Measurements from ENCODE around the gene MEA1.

Gene MEA1

DNA sequence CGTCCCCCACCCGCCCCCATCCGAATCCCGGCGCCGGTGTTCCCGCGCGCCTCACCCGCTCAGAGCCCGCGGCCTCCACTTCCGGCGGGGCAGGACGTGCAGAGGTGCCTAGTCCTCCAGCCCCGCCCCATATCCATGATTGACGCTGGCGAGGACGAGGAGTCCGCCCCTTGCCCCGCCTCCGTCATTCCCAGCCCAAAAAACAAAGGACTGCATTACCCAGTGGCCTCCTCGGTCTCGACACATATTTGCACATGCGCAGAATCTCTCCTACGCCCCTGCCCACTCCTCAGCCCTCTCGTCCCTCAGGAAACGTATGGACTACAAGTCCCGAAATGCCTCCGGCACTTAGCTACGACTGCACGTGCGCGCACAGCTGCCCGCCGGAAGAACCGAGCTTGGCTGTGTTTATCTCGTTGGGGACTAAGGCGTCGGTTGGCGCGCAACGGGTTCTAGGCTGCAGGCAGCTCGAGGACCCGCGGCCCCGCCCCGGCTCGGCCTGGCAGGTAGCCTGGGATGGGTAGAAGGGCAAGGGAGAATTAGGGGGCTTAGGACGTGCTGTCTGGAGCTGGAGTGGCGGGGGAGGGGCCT lies at the start of gene MEA1, which contains the start of gene KLHDC3:
Gene MEA1, minus strand, starts transcription at position 104 of the 591 bp plus-strand sequence. CDS start 133 bp downstream, outside the sequence.
Gene KLHDC3, plus strand, starts transcription at position 407 of the 591 bp plus-strand sequence. CDS start 2,944 bp downstream, outside the sequence.
- peak; percentile 97 to 100 for DNase-seq (ENCODE audit: low read depth in 1 of 2, low spot score in 1 of 2)
- TF ChIP-seq JUND (IDR thresholded peaks at IDR 0.05; ENCODE audit: low read depth): no peak
- in situ Hi-C loops (cut with HindIII; ENCODE audit: low pct_unique_long_range_greater_than_20kb, low sequenced_read_pairs): no loop called here

DNA sequence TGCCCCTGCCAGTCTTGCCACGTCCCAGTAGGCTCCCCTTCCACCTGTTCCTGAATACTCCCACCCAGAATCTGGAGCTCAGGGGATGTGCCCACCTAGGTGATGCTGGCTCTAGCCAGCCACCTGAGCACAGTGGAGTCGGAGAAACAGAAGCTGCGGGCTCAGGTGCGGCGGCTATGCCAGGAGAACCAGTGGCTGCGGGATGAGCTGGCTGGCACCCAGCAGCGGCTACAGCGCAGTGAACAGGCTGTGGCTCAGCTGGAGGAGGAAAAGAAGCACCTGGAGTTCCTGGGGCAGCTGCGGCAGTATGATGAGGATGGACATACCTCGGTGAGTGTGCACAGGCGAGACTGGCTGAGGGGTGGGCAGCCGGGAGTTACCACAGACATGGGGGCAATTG lies 49.1 kb upstream of the MEA1 start:
- no peak for TF ChIP-seq JUND (IDR thresholded peaks at IDR 0.05; ENCODE audit: low read depth)
- no peak for DNase-seq (ENCODE audit: low read depth in 1 of 2, low spot score in 1 of 2)
- in situ Hi-C loops (cut with HindIII; ENCODE audit: low pct_unique_long_range_greater_than_20kb, low sequenced_read_pairs): no loop called here

DNA sequence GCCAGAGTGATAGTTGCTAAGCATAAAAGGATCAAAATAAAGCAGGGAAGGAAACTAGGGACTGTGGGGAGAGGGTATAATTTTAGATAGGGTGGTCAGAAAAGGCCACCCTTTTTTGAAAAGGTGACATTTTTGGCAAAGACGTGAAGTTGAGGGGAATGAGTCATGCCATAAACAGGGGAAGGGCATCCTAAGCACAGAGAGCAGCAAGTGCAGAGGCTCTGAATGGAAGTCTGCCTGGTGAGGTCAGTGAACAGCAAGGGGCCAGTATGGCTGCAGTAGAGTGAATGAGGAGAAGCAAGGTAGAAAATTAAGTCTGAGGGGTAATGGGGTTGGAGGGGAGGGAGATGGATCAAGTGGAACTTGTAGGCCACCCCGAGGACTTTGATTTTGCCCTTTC lies 48.1 kb upstream of the MEA1 start:
- no peak for TF ChIP-seq JUND (IDR thresholded peaks at IDR 0.05; ENCODE audit: low read depth)
- in situ Hi-C loops (cut with HindIII; ENCODE audit: low pct_unique_long_range_greater_than_20kb, low sequenced_read_pairs): no loop called here
- DNase-seq (ENCODE audit: low read depth in 1 of 2, low spot score in 1 of 2): no peak

DNA sequence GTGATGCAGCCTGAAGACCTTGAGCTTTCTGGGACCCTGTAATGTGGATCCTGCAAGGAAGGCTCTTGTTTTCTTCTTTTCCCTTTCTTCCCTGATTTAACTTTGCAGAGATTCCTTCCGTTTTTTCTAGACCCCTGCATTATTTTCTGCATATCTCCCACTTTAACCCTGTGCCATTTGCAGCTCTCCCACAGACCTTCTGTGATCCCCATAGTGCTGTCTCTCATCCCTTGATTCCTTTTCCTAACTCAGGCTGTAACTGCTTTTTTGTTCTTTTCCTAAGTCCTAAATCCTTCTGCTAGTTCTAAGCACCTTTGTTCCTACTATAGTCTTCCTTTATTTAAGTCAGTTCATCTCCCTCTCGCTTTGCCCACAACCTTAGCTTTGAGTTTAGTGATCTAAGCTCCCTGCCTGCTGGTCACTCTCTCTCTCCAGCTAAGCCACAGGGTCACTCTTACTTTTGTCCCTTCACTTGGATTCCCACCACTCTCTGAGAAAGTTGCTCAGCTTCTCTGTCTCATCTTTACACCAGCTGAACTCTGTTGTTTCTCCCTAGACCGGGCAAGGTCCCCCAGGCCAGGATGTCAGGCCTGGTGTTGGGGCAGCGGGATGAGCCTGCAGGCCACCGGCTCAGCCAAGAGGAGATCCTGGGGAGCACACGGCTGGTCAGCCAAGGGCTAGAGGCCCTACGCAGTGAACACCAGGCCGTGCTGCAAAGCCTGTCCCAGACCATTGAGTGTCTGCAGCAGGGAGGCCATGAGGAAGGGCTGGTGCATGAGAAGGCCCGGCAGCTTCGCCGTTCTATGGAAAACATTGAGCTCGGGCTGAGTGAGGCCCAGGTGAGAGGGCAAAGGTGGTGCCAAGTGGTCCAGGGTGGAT lies 47.2 kb upstream of the MEA1 start:
- no peak for DNase-seq (ENCODE audit: low read depth in 1 of 2, low spot score in 1 of 2)
- in situ Hi-C loops (cut with HindIII; ENCODE audit: low pct_unique_long_range_greater_than_20kb, low sequenced_read_pairs): no loop called here
- TF ChIP-seq JUND (IDR thresholded peaks at IDR 0.05; ENCODE audit: low read depth): no peak

DNA sequence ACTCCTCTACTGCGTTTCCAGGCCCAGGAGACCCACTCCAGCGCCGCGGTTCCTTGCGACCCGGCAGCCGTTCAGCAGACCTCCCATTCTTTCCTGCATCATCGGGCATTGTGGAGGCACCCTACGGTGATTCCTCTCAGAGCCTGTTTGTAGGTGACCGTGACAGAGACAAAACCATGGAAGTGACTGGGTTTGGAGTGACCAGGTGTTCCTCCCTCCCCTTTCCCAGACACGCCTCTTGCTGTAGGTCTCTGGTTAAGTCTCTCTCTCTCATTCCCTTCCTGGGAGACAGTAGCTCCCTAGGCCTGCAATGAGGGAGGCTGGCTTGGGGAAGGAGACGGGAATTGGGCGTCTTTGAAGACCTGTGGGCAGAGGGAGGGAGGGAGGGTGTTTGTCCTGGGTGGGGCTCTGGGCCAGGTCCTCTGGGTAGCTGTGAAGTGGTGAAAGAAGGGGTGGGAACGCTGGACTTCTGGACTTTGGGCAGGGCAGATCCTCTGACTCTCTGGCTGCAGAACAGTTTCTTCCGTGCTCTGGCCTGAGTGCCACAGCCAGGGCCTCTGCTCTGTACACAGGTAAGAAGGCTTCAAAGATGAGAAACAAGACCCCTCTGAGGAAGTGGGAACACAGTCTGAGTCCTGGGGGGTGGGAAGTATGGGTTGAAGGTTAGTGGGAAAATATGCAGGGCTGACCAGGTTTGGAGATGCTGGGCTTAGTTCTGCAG lies 46.4 kb upstream of the MEA1 start:
- TF ChIP-seq JUND (IDR thresholded peaks at IDR 0.05; ENCODE audit: low read depth): no peak
- DNase-seq (ENCODE audit: low read depth in 1 of 2, low spot score in 1 of 2): peak; percentile 72 to 81
- in situ Hi-C loops (cut with HindIII; ENCODE audit: low pct_unique_long_range_greater_than_20kb, low sequenced_read_pairs): no loop called here

DNA sequence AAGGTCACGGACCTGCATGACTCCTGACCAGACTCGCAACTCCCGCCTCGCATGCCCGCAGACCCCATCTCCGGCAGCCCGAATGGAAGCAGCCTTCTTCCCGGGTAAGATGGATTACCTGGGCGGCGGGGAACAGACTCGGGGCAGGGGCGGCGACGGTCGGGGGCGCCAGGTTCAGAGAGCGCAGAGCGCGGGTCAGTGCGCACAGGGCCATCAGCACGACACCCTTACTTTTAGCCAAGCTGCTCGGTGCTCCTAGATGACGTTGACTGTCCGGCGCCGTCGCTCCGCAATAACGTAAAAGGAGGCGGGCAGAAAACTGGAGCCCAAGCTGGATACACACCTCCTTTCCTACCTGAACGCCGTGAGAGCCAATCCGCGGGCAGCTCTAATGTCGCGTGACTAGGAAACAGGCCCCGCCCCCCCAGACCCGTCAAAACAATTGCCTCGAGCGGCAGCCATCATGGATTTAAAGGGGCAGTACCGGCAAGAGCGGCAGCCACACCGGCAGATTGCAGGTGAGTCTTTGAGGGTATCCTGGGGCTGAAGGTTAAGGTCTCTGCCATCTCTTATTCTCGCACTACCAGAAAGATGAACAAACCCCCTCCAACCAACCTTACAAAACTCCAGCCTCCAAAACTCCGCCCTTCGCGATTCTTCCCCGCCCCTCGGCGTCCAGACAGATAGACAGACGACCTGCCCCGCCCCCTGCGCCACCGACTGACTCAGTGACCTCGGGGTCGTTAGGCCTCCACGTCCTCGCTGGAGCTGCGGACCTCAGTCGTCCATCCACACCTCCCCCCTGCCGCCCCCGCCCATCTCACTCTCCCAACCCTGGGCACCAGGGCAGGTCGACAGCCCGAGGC lies 45.7 kb upstream of the MEA1 start, which contains the start of the genes KLC4 and MRPL2:
Gene KLC4, plus strand, starts transcription at position 464 of the 866 bp plus-strand sequence. CDS start 1,705 bp downstream, outside the sequence.
Gene MRPL2, minus strand, starts transcription at position 267 of the 866 bp plus-strand sequence. Its CDS starts 53 bp downstream, at position 214.
- no peak for TF ChIP-seq JUND (IDR thresholded peaks at IDR 0.05; ENCODE audit: low read depth)
- peak; percentile 99 for DNase-seq (ENCODE audit: low read depth in 1 of 2, low spot score in 1 of 2)
- in situ Hi-C loops (cut with HindIII; ENCODE audit: low pct_unique_long_range_greater_than_20kb, low sequenced_read_pairs): no loop called here

DNA sequence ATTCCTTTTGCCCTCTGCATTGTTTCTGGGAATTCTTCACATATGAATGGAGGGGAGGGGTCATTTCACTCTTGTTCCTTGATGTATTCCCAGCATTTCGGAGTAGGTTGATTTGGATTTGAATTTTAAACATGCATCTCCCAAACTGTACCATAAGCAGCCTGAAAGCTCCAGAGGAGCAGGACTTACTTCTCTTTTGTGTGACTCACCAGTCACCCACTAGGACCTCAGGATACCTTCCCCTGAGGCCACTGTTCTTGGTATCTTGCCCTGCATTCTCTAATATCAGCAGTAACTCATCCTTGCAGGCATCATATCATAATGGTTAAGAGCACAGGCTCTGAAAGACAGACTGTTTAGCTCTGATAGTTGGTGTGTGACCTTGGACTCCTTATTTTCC lies 44.8 kb upstream of the MEA1 start:
- in situ Hi-C loops (cut with HindIII; ENCODE audit: low pct_unique_long_range_greater_than_20kb, low sequenced_read_pairs): no loop called here

DNA sequence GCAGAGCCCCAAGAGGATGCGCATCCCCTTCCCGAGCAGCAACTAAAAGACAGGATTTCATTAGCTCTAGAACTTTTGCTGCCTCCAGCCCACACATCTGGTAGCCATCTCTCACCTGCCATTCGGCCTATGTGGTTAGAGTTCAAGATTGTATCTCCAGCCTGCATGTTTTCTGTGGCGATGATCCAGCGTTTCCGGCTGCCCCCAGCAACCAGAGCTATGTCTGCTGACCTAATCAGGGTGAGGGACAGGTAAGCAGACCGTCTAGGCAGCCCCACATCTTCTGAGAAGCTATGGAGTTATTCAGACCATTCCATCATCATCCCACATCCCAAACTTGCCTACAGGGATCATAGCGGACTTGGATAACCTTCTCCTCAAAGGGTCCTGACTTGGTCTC lies 42.2 kb upstream of the MEA1 start:
- TF ChIP-seq JUND (IDR thresholded peaks at IDR 0.05; ENCODE audit: low read depth): no peak
- in situ Hi-C loops (cut with HindIII; ENCODE audit: low pct_unique_long_range_greater_than_20kb, low sequenced_read_pairs): no loop called here
- DNase-seq (ENCODE audit: low read depth in 1 of 2, low spot score in 1 of 2): no peak

More for the DNA sequence above, 44.8 kb upstream of the MEA1 start:
- no peak for DNase-seq (ENCODE audit: low read depth in 1 of 2, low spot score in 1 of 2)
- no peak for TF ChIP-seq JUND (IDR thresholded peaks at IDR 0.05; ENCODE audit: low read depth)

DNA sequence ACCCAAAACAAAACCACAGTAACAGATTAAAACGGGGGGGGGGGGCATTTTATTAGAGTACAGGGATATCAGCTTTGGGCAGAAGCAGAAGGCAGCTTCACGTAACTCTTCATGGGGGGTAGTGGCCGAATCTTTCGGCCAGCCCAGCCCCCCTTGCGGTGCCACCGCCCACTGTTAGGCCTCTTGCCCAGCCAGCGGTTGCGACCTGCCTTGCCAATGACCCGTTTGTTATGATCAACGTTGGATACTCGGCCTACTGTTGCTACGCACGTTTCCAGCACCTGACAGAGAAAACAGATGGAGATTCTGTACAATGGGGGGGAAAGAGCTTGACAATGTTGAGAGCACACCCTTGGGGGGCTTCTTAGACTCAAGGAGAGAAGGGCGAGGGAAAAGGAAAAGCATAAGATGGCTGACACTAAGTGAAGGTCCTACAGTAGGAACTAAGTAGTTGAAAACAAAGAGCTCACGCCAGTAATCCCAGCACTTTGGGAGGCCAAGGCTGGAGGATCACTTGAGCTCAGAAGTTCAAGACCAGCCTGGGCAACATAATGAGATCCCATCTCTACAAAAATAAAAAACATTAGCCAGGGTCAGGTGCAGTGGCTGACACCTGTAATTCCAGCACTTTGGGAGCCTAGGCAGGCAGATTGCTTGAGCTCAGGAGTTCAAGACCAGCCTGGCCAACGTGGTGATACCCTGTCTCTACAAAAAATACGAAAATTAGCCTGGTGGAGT lies 40.6 kb upstream of the MEA1 start:
- TF ChIP-seq JUND (IDR thresholded peaks at IDR 0.05; ENCODE audit: low read depth): no peak
- DNase-seq (ENCODE audit: low read depth in 1 of 2, low spot score in 1 of 2): no peak
- in situ Hi-C loops (cut with HindIII; ENCODE audit: low pct_unique_long_range_greater_than_20kb, low sequenced_read_pairs): no loop called here

DNA sequence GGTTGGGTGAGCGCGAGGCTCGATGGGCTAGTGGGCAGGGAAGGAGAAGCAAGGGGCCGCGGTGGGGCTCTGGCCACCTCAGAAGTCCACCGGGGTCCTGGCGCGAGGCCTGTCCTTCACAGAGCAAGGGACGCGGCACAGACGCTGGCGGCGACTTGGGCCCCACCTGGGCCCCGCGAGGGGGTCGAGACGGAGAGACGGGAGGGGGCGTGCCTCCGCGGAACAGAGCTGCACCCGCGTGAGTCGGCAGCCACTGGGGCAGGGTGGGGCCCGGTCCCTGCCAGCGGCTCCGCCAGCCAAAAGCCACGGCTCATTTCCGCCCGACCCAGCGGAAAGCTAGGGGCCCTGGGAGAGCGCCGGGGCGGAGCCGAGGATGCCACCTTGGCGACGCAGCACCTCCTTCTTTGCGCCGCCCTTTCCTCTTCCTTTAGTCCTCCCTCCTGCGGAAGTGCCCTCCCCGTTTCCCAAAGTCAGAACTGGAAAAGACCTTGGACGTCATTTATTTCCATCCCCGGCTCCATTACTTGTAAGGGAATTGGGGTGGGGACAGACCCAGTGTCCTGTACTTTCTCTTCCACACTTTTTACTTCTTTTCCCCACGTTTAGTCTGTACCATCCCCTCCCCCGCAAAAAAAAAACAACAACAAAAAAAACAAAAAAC lies 39.9 kb upstream of the MEA1 start, which contains the start of gene CUL7:
Gene CUL7, minus strand, starts transcription at position 307 of the 661 bp plus-strand sequence. CDS start 1,063 bp downstream, outside the sequence.
- TF ChIP-seq JUND (IDR thresholded peaks at IDR 0.05; ENCODE audit: low read depth): no peak
- in situ Hi-C loops (cut with HindIII; ENCODE audit: low pct_unique_long_range_greater_than_20kb, low sequenced_read_pairs): no loop called here
- DNase-seq (ENCODE audit: low read depth in 1 of 2, low spot score in 1 of 2): peak; percentile 96 to 98
